ENCODE results near the gene INTS13. TPM values are rescaled to one million over a fixed set of nuclear protein-coding genes. Genes with fewer than 3 reads are reported as not detected.

INTS13 gene
- total RNA-seq, 1 experiment from 2014 or later, result 54.0 TPM

DNA sequence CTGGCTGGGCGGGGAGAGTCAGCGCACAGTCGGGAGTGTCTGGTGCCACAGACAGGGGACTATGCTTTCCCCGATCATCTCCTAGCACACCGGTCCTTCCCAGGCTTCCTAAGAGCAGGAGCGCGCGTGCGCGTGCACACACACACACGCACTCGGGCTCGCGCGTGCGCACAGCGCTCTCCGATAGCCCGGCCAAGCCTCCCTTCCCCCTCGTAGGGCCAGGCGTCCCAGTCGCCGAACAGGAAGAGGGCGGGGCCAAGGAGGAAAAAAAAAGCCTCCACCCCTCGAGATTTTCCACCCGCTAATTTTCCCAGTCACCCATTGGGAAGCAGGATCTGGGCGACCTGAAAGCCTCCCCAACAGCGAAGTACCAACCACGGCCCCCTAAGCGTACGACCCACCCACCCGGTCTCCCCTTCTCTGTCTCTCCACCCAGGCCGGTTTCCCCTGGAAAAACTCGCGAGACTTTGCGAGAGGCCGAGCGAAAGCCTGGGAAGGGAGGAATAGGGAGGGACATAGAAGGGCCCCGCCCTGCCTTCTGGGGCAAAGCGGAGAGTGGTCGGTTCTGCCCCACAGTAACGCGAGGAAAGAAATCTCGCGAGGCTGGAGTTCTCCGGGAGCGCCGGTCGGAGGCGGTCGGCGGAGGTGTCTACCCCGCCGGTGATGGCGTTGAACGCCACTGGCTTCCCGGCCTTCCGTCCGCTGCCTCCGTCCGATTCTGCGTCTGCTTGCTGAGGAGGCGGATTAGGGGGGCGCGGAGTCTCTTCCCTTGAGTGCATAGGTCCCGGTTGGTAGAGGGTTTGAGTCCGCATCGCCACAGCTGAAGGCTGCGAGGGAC lies at the start of gene INTS13, which contains the start of gene FGFR1OP2 (continued):
- TF ChIP-seq, protein P1, sequence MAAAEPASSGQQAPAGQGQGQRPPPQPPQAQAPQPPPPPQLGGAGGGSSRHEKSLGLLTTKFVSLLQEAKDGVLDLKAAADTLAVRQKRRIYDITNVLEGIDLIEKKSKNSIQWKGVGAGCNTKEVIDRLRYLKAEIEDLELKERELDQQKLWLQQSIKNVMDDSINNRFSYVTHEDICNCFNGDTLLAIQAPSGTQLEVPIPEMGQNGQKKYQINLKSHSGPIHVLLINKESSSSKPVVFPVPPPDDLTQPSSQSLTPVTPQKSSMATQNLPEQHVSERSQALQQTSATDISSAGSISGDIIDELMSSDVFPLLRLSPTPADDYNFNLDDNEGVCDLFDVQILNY (CRISPR knock-in tag; IDR thresholded peaks at IDR 0.05), result peak; percentile 16; the same call in 1 of the 2 replicates
- TF ChIP-seq SMAD4 (CRISPR knock-in tag; IDR thresholded peaks at IDR 0.05), result no peak
- TF ChIP-seq ZNF232 (CRISPR knock-in tag; IDR thresholded peaks at IDR 0.05), result 0 out of 2 replicates have a peak, but pooled peaks have one; percentile 40
- TF ChIP-seq ZNF263 (CRISPR knock-in tag; IDR thresholded peaks at IDR 0.05; ENCODE audit: low read depth), result no peak
- TF ChIP-seq HMGXB4 (CRISPR knock-in tag; IDR thresholded peaks at IDR 0.05), result peak; percentile 57; the same call in 1 of the 2 replicates
- TF ChIP-seq GABPB1 (CRISPR knock-in tag; IDR thresholded peaks at IDR 0.05), result peak; percentile 14; the same call in 1 of the 2 replicates
- peak; percentile 86 for TF ChIP-seq ETV6 (CRISPR knock-in tag; IDR thresholded peaks at IDR 0.05)
- TF ChIP-seq MAX (CRISPR knock-in tag; IDR thresholded peaks at IDR 0.05), result peak; percentile 13; the same call in 1 of the 2 replicates
- 0 out of 2 replicates have a peak, but pooled peaks have one; percentile 75 for TF ChIP-seq ATF1 (CRISPR knock-in tag; IDR thresholded peaks at IDR 0.05)
- TF ChIP-seq, protein P2, sequence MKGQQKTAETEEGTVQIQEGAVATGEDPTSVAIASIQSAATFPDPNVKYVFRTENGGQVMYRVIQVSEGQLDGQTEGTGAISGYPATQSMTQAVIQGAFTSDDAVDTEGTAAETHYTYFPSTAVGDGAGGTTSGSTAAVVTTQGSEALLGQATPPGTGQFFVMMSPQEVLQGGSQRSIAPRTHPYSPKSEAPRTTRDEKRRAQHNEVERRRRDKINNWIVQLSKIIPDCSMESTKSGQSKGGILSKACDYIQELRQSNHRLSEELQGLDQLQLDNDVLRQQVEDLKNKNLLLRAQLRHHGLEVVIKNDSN (CRISPR knock-in tag; IDR thresholded peaks at IDR 0.05), result peak; percentile 62; the same call in 1 of the 2 replicates
- peak; percentile 64; the same call in 1 of the 2 replicates for TF ChIP-seq TEAD1 (CRISPR knock-in tag; IDR thresholded peaks at IDR 0.05)
- TF ChIP-seq SP1 (CRISPR knock-in tag; conservative IDR thresholded peaks at IDR 0.05), result peak; percentile 65

GRCh38 chr12:26982866-26983265 lies 45.1 kb upstream of the INTS13 start:
- ATAC-seq, result no peak
- ChIA-PET CTCF (no interaction called here), POLR2A (no interaction called here)
- H3K4me1 Mint-ChIP-seq, result no peaks in the 10 kb centered on the region
- no peak overlapping the region for H3K27ac Mint-ChIP-seq
- H3K36me3 Mint-ChIP-seq, result peaks cover 45% of the 10 kb centered on the region
- H3K9me3 Mint-ChIP-seq, result no peaks in the 10 kb centered on the region
- no peaks in the 10 kb centered on the region for H3K27me3 Mint-ChIP-seq (ENCODE audit: low read depth)
- DNase-seq (ENCODE audit: low spot score), result no peak
- H3K4me3 Mint-ChIP-seq, result no peak overlapping the region
- no peak for TF ChIP-seq CREM (CRISPR knock-in tag; IDR thresholded peaks at IDR 0.05)
- no peak for TF ChIP-seq FOXP4 (CRISPR knock-in tag; IDR thresholded peaks at IDR 0.05)
- no peak for TF ChIP-seq NFYB (CRISPR knock-in tag; conservative IDR thresholded peaks at IDR 0.05; ENCODE audit: low read depth)
- TF ChIP-seq SP1 (CRISPR knock-in tag; conservative IDR thresholded peaks at IDR 0.05), result no peak
- no peak for TF ChIP-seq FOXP1 (CRISPR knock-in tag; IDR thresholded peaks at IDR 0.05; ENCODE audit: borderline replicate concordance)
- TF ChIP-seq, protein P3, sequence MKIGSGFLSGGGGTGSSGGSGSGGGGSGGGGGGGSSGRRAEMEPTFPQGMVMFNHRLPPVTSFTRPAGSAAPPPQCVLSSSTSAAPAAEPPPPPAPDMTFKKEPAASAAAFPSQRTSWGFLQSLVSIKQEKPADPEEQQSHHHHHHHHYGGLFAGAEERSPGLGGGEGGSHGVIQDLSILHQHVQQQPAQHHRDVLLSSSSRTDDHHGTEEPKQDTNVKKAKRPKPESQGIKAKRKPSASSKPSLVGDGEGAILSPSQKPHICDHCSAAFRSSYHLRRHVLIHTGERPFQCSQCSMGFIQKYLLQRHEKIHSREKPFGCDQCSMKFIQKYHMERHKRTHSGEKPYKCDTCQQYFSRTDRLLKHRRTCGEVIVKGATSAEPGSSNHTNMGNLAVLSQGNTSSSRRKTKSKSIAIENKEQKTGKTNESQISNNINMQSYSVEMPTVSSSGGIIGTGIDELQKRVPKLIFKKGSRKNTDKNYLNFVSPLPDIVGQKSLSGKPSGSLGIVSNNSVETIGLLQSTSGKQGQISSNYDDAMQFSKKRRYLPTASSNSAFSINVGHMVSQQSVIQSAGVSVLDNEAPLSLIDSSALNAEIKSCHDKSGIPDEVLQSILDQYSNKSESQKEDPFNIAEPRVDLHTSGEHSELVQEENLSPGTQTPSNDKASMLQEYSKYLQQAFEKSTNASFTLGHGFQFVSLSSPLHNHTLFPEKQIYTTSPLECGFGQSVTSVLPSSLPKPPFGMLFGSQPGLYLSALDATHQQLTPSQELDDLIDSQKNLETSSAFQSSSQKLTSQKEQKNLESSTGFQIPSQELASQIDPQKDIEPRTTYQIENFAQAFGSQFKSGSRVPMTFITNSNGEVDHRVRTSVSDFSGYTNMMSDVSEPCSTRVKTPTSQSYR (CRISPR knock-in tag; IDR thresholded peaks at IDR 0.05), result no peak
- no peak for TF ChIP-seq ARID4B (CRISPR knock-in tag; IDR thresholded peaks at IDR 0.05; ENCODE audit: borderline replicate concordance)
- TF ChIP-seq, protein P4, sequence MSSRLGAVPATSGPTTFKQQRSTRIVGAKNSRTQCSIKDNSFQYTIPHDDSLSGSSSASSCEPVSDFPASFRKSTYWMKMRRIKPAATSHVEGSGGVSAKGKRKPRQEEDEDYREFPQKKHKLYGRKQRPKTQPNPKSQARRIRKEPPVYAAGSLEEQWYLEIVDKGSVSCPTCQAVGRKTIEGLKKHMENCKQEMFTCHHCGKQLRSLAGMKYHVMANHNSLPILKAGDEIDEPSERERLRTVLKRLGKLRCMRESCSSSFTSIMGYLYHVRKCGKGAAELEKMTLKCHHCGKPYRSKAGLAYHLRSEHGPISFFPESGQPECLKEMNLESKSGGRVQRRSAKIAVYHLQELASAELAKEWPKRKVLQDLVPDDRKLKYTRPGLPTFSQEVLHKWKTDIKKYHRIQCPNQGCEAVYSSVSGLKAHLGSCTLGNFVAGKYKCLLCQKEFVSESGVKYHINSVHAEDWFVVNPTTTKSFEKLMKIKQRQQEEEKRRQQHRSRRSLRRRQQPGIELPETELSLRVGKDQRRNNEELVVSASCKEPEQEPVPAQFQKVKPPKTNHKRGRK (CRISPR knock-in tag; IDR thresholded peaks at IDR 0.05; ENCODE audit: borderline replicate concordance), result no peak

Measured in WTC11 (cell line).